Endothelial cell of umbilical vein (primary cell): ENCODE measurements around the gene F2RL2. TPM values are rescaled to one million over a fixed set of nuclear protein-coding genes. Genes with fewer than 3 reads are reported as not detected.

Experiments used
- BruUV-seq: library from RNA; stranded (reverse); fragments of 400-500 nt; replicated peaks from 2 replicates; lab custom pipeline; 2021; lab: Mats Ljungman, UMichigan
- CTCF ChIA-PET: fragments of 300-600, 350-600 bp; sonication (Branson Sonifier 250); formaldehyde crosslinking; loops from one replicate; lab custom pipeline; 2021; ENCODE audit warnings: antibody characterized with exemption, inconsistent platforms; lab: Charles Lee
- POLR2A ChIA-PET: fragments of 300-600, 350-600 bp; sonication (Branson Sonifier 250); formaldehyde crosslinking; loops from one replicate; lab custom pipeline; 2021; ENCODE audit warnings: antibody characterized with exemption, inconsistent platforms; lab: Charles Lee
- DNase-seq: peaks from one replicate; pipeline ENCODE4 v3.0.0-alpha.2; 2011; ENCODE audit warnings: low read depth, low spot score
- FAIRE-seq: peaks from 2 replicates; lab custom pipeline; 2011; peaks lifted over from hg19 to GRCh38; lab: Jason Lieb, UNC
- H2AFZ ChIP-seq: 2 replicates; pipeline ENCODE4 v1.6.0; 2012; ENCODE audit warnings: low read depth, low read length, control low read depth, inconsistent platforms
- H3K27ac ChIP-seq: 2 replicates; pipeline ENCODE4 v1.5.1; 2011; ENCODE audit warnings: low read depth, mild to moderate bottlenecking, control low read depth, low read length, moderate library complexity; ENCODE audit not compliant: insufficient read depth
- H3K27me3 ChIP-seq, 2 experiments: 2 replicates each; pipeline versions ENCODE4 v1.6.0 to v1.6.1; 2011; ENCODE audit warnings: low read length in 2 of 2, mixed read lengths in 1 of 2; ENCODE audit not compliant: control insufficient read depth in 2 of 2, insufficient read depth in 2 of 2
- H3K36me3 ChIP-seq, 2 experiments: 2 replicates in 1 of 2; 3 replicates in 1 of 2; pipeline ENCODE4 v1.5.1; 2011; ENCODE audit warnings: low read length in 2 of 2, mild to moderate bottlenecking in 1 of 2, moderate library complexity in 1 of 2; ENCODE audit not compliant: control insufficient read depth in 2 of 2, insufficient read depth in 2 of 2; ENCODE audit errors: extremely low read depth in 1 of 2
- H3K4me1 ChIP-seq: 3 replicates; pipeline ENCODE4 v1.5.1; 2011; ENCODE audit warnings: mild to moderate bottlenecking, low read length; ENCODE audit not compliant: control insufficient read depth, insufficient read depth; ENCODE audit errors: extremely low read depth
- H3K4me2 ChIP-seq: 2 replicates; pipeline ENCODE4 v1.6.1; 2011; ENCODE audit warnings: low read length, control low read depth, mixed read lengths; ENCODE audit not compliant: insufficient read depth
- H3K4me3 ChIP-seq, 3 experiments: fragments of 200-600 bp in 1 of 3; sonication (generic), shearing (Covaris generic) in 1 of 3; replicated peaks in 1 of 3; 2 replicates each; pipeline ENCODE4 v1.5.1; 2011 to 2016; ENCODE audit warnings: control low read depth in 3 of 3, low read length in 3 of 3, mild to moderate bottlenecking in 2 of 3, inconsistent platforms in 1 of 3, low read depth in 1 of 3, moderate library complexity in 1 of 3; ENCODE audit not compliant: insufficient read depth in 1 of 3
- H3K79me2 ChIP-seq: 2 replicates; pipeline ENCODE4 v1.6.0; 2012; ENCODE audit warnings: low read length, inconsistent platforms; ENCODE audit not compliant: control insufficient read depth, insufficient read depth
- H3K9ac ChIP-seq: replicated peaks from 2 replicates; pipeline ENCODE3; 2011; ENCODE audit warnings: low read length, control low read depth; ENCODE audit not compliant: insufficient read depth; ENCODE audit errors: extremely low read depth
- H3K9me1 ChIP-seq: replicated peaks from 3 replicates; pipeline ENCODE4 v1.6.0; 2011; ENCODE audit warnings: mild to moderate bottlenecking, low read length; ENCODE audit not compliant: control insufficient read depth, insufficient read depth; ENCODE audit errors: extremely low read depth
- H3K9me3 ChIP-seq: replicated peaks from 2 replicates; pipeline ENCODE4 v1.5.1; 2012; ENCODE audit warnings: low read length, inconsistent platforms; ENCODE audit not compliant: control insufficient read depth, insufficient read depth
- H4K20me1 ChIP-seq: replicated peaks from 2 replicates; pipeline ENCODE3; 2011; ENCODE audit warnings: mild to moderate bottlenecking, low read length; ENCODE audit not compliant: control insufficient read depth, insufficient read depth; ENCODE audit errors: extremely low read depth
- CTCF ChIP-seq, 2 donors: IDR thresholded peaks; 1 replicate in 1 of 2; 2 replicates in 1 of 2; pipeline ENCODE4 v1.5.1; 2011; ENCODE audit warnings: low read length in 2 of 2, mild to moderate bottlenecking in 2 of 2, moderate library complexity in 2 of 2, control low read depth in 1 of 2, inconsistent platforms in 1 of 2, low read depth in 1 of 2; ENCODE audit not compliant: insufficient read depth in 1 of 2; ENCODE audit errors: extremely low read depth in 1 of 2
- EZH2 ChIP-seq: IDR thresholded peaks from 2 replicates; pipeline ENCODE4 v1.6.1; 2012; ENCODE audit warnings: borderline replicate concordance, low read depth, mild to moderate bottlenecking, moderate library complexity, low read length, inconsistent platforms; ENCODE audit not compliant: severe bottlenecking
- FOS ChIP-seq: IDR thresholded peaks from 2 replicates; pipeline ENCODE4 v1.6.1; 2011; ENCODE audit warnings: mild to moderate bottlenecking, low read length, moderate library complexity, borderline replicate concordance; ENCODE audit not compliant: insufficient read depth
- GATA2 ChIP-seq: IDR thresholded peaks from 2 replicates; pipeline ENCODE4 v1.7.0; 2011; ENCODE audit warnings: low read depth, mild to moderate bottlenecking, moderate library complexity, mixed read lengths, low read length; ENCODE audit not compliant: insufficient read length, insufficient read depth
- JUN ChIP-seq: IDR thresholded peaks from 2 replicates; pipeline ENCODE4 v1.6.1; 2011; ENCODE audit warnings: borderline replicate concordance, low read depth; ENCODE audit not compliant: insufficient read length, insufficient read depth
- MAX ChIP-seq: IDR thresholded peaks from 2 replicates; pipeline ENCODE4 v1.6.1; 2011; ENCODE audit not compliant: insufficient read depth, insufficient read length
- MYC ChIP-seq: IDR thresholded peaks from one replicate; pipeline ENCODE4 v1.6.1; 2011; ENCODE audit warnings: mild to moderate bottlenecking, low read depth, low read length
- POLR2A ChIP-seq: IDR thresholded peaks from 2 replicates; pipeline ENCODE4 v1.6.1; 2012; ENCODE audit warnings: low read depth, mild to moderate bottlenecking, control low read depth, low read length
- POLR2AphosphoS5 ChIP-seq: IDR thresholded peaks from 2 replicates; pipeline ENCODE4 v1.6.1; 2012; ENCODE audit warnings: low read depth, mild to moderate bottlenecking, control low read depth, low read length, moderate library complexity; ENCODE audit not compliant: insufficient read depth
- dilution Hi-C: fragments of 300-500 bp; cut with MboI; formaldehyde crosslinking; loops from one replicate; pipeline ENCODE4 v1.15.0; 2019; ENCODE audit warnings: low sequenced_read_pairs; ENCODE audit not compliant: extremely low pct_ligation_motif_present
- intact Hi-C: fragments of 100-400 bp; cut with micrococcal nuclease; formaldehyde crosslinking; loops from one replicate; pipeline ENCODE4 v1.10.0; 2022
- polyA plus RNA-seq, 4 experiments: library from polyadenylated mRNA; depleted of rRNA in 3 of 4; stranded (reverse) in 3 of 4; unstranded in 1 of 4; fragments of >200 nt; gene quantifications; 2 replicates each; pipeline versions ENCODE4 v1.2.1 to v1.2.3, GENCODE V29; 2011 to 2012; ENCODE audit warnings: missing spikeins in 1 of 4
- total RNA-seq: library from RNA; stranded (reverse); gene quantifications from 2 replicates; pipeline ENCODE4 v1.2.3, GENCODE V29; 2021

The F2RL2 gene
- total and polyA plus RNA-seq, 2 donors (not counting 3 experiments of a cell fraction or from before 2014, with no cell fraction given), result 19.8 to 33.3 TPM

- Histone ChIP-seq H4K20me1 (no peaks in the 10 kb centered on the region), H3K36me3 (no peaks in the 10 kb centered on the region), H3K27ac (no peak overlapping the region), H3K4me1 (no peaks in the 10 kb centered on the region), H3K79me2 (no peaks in the 10 kb centered on the region), H3K9me3 (no peaks in the 10 kb centered on the region), H3K4me3 (no peak overlapping the region), H3K4me2 (no peak overlapping the region), H3K9me1 (no peaks in the 10 kb centered on the region), H2AFZ (no peak overlapping the region), H3K27me3 (no peaks in the 10 kb centered on the region), H3K9ac (no peak overlapping the region)
- CTCF ChIA-PET, result interaction anchor here (0.8 to 3.2 kb wide), 2 partner anchors 9 to 16 kb away, joined by 3 to 11 read pairs; no protein-coding TSS in a partner anchor
- dilution Hi-C loops, result no loop called here
- no TSS peak for BruUV-seq
- no peak for DNase-seq
- POLR2A ChIA-PET, result no interaction called here
- intact Hi-C loops, result no loop called here
- FAIRE-seq, result no peak
- TF ChIP-seq MYC (no peak), JUN (no peak), MAX (no peak), CTCF (IDR thresholded peaks at IDR 0.05; ENCODE audit: extremely low read depth in 1 of 2, insufficient read depth in 1 of 2, low read depth in 1 of 2, low read length in 2 of 2) (no peak), FOS (no peak), EZH2 (no peak), POLR2AphosphoS5 (no peak), POLR2A (no peak), GATA2 (no peak)
Observed at GRCh38 chr5:76617229-76617628, 6.0 kb downstream of the F2RL2 start.
